Caco-2 (cell line): ENCODE data around the gene MYH1. TPM values are rescaled to one million over a fixed set of nuclear protein-coding genes. Genes with fewer than 3 reads are reported as not detected.
A peak's percentile ranks its signal among the peaks of the same experiment; 100 is the strongest.
"Not testable (repeated sequence)": the region's sequence is repeated elsewhere in the genome, so short reads cannot be mapped to it uniquely, and the experiment has no call there.

Experiments
- BruUV-seq: library from RNA; stranded (reverse); fragments of 400-500 nt; replicated peaks from 2 replicates; lab custom pipeline; 2021; lab: Mats Ljungman, UMichigan
- CTCF ChIA-PET: fragments of 300-600 bp; sonication (Branson Sonifier 250); formaldehyde crosslinking; loops from one replicate; lab custom pipeline; 2022; ENCODE audit warnings: antibody characterized with exemption; lab: Charles Lee
- POLR2A ChIA-PET: fragments of 300-600 bp; sonication (Branson Sonifier 250); formaldehyde crosslinking; loops from one replicate; lab custom pipeline; 2022; ENCODE audit warnings: antibody characterized with exemption; lab: Charles Lee
- DNase-seq, 2 experiments: peaks; one replicate each; pipeline versions ENCODE4 v3.0.0 to v3.0.0-alpha.2; 2020 to 2022
- H3K27me3 ChIP-seq: replicated peaks from 2 replicates; pipeline ENCODE4 v1.6.0; 2011; ENCODE audit warnings: low read length; ENCODE audit not compliant: control insufficient read depth, insufficient read depth
- H3K36me3 ChIP-seq: 2 replicates; pipeline ENCODE4 v1.5.1; 2011; ENCODE audit warnings: low read length; ENCODE audit not compliant: control insufficient read depth, insufficient read depth
- H3K4me1 ChIP-seq: fragments of 250-450 bp; sonication (Bioruptor Pico); 2 replicates; pipeline ENCODE4 v1.5.1; 2020; ENCODE audit warnings: mild to moderate bottlenecking
- H3K4me3 ChIP-seq: 2 replicates; pipeline ENCODE4 v1.5.1; 2011; ENCODE audit warnings: low read depth, mild to moderate bottlenecking, control low read depth, low read length
- H3K9me3 ChIP-seq: fragments of 250-450 bp; sonication (Bioruptor Pico); 2 replicates; pipeline ENCODE4 v1.5.1; 2020; ENCODE audit warnings: mild to moderate bottlenecking, moderate library complexity
- H3K27ac Mint-ChIP-seq: one replicate; pipeline ENCODE4 v1.8.0; 2022; ENCODE audit warnings: mixed read lengths; ENCODE audit not compliant: unreplicated experiment
- H3K27me3 Mint-ChIP-seq: one replicate; pipeline ENCODE4 v1.8.0; 2022; ENCODE audit warnings: mixed read lengths; ENCODE audit not compliant: insufficient read depth, unreplicated experiment
- H3K36me3 Mint-ChIP-seq: one replicate; pipeline ENCODE4 v1.8.0; 2022; ENCODE audit warnings: mild to moderate bottlenecking, mixed read lengths; ENCODE audit not compliant: insufficient read depth, unreplicated experiment
- H3K4me1 Mint-ChIP-seq: one replicate; pipeline ENCODE4 v1.8.0; 2022; ENCODE audit warnings: low read depth, mixed read lengths; ENCODE audit not compliant: unreplicated experiment
- H3K4me3 Mint-ChIP-seq: one replicate; pipeline ENCODE4 v1.8.0; 2022; ENCODE audit warnings: mild to moderate bottlenecking, moderate library complexity, mixed read lengths; ENCODE audit not compliant: unreplicated experiment
- H3K9me3 Mint-ChIP-seq: one replicate; pipeline ENCODE4 v1.8.0; 2022; ENCODE audit warnings: mixed read lengths; ENCODE audit not compliant: unreplicated experiment
- CTCF ChIP-seq, 2 experiments: fragments of 200-600 bp in 1 of 2; IDR thresholded peaks; 1 replicate in 1 of 2; 2 replicates in 1 of 2; pipeline versions ENCODE4 v1.5.1 to v1.8.0; 2011 to 2022; ENCODE audit warnings: antibody characterized with exemption in 1 of 2, control low read depth in 1 of 2, inconsistent platforms in 1 of 2, low read depth in 1 of 2, low read length in 1 of 2, mild to moderate bottlenecking in 1 of 2, moderate library complexity in 1 of 2; ENCODE audit not compliant: insufficient read depth in 1 of 2, severe bottlenecking in 1 of 2, unreplicated experiment in 1 of 2
- intact Hi-C: fragments of 100-400 bp; cut with micrococcal nuclease; formaldehyde crosslinking; loops from one replicate; pipeline ENCODE4 v1.10.0; 2022; ENCODE audit not compliant: unreplicated experiment
- total RNA-seq: library from RNA; stranded (reverse); gene quantifications from 2 replicates; pipeline ENCODE4 v1.2.3, GENCODE V29; 2022

MYH1 gene
- total RNA-seq, 1 experiment from 2014 or later, result not detected

- H3K27me3 Mint-ChIP-seq, result peaks cover 3% of the 10 kb centered on the region
- no peaks in the 10 kb centered on the region for H3K4me1 Mint-ChIP-seq
- no peak within 1 kb of the TSS for H3K4me3 ChIP-seq
- no peaks in the 10 kb centered on the region for H3K36me3 Mint-ChIP-seq
- no peaks in the 10 kb centered on the region for H3K9me3 ChIP-seq
- ChIA-PET CTCF (no interaction called here), POLR2A (no interaction called here)
- BruUV-seq, result no TSS peak
- H3K27ac Mint-ChIP-seq, result no peak within 1 kb of the TSS
- H3K4me3 Mint-ChIP-seq, result no peak within 1 kb of the TSS
- no peaks in the 10 kb centered on the region for H3K27me3 ChIP-seq
- H3K4me1 ChIP-seq, result no peaks in the 10 kb centered on the region
- no peak for TF ChIP-seq CTCF (IDR thresholded peaks at IDR 0.05; ENCODE audit: insufficient read depth in 1 of 2, low read depth in 1 of 2, low read length in 1 of 2, severe bottlenecking in 1 of 2, unreplicated experiment in 1 of 2)
- DNase-seq, result no peak
- H3K36me3 ChIP-seq, result no peaks in the 10 kb centered on the region
- no peaks in the 10 kb centered on the region for H3K9me3 Mint-ChIP-seq
- intact Hi-C loops, result no loop called here
Measured at GRCh38 chr17:10549096-10549842, 30.9 kb upstream of the MYH1 start, which contains the start of gene MYH2. MYH2 (minus strand) TSS chr17:10549658; CDS start chr17:10547920, 1,738 bp downstream.

- Histone ChIP-seq H3K4me1 (no peaks in the 10 kb centered on the region), H3K4me3 (no peak overlapping the region), H3K9me3 (no peaks in the 10 kb centered on the region), H3K27me3 (no peaks in the 10 kb centered on the region), H3K36me3 (no peaks in the 10 kb centered on the region)
- Mint-ChIP-seq H3K4me3 (no peak overlapping the region), H3K27ac (no peak overlapping the region), H3K9me3 (no peaks in the 10 kb centered on the region), H3K4me1 (no peaks in the 10 kb centered on the region), H3K27me3 (peaks cover 3% of the 10 kb centered on the region), H3K36me3 (no peaks in the 10 kb centered on the region)
- CTCF ChIA-PET, result no interaction called here
- POLR2A ChIA-PET, result no interaction called here
- TF ChIP-seq CTCF (IDR thresholded peaks at IDR 0.05; ENCODE audit: insufficient read depth in 1 of 2, low read depth in 1 of 2, low read length in 1 of 2, severe bottlenecking in 1 of 2, unreplicated experiment in 1 of 2), result no peak
- intact Hi-C loops, result no loop called here
- BruUV-seq, result no TSS peak
- DNase-seq, result no peak
Measured at GRCh38 chr17:10547351-10547750, 29.0 kb upstream of the MYH1 start.

GRCh38 chr17:10543486-10543885 lies 25.1 kb upstream of the MYH1 start:
- H3K9me3 ChIP-seq, H3K4me1 ChIP-seq, POLR2A ChIA-PET, H3K36me3 Mint-ChIP-seq, H3K4me1 Mint-ChIP-seq, CTCF ChIA-PET, H3K27me3 Mint-ChIP-seq, BruUV-seq, H3K27ac Mint-ChIP-seq, DNase-seq, H3K4me3 Mint-ChIP-seq, H3K27me3 ChIP-seq, H3K36me3 ChIP-seq, H3K9me3 Mint-ChIP-seq, H3K4me3 ChIP-seq, intact Hi-C loops: not testable (repeated sequence)

GRCh38 chr17:10541179-10541578 lies 22.8 kb upstream of the MYH1 start:
- H3K9me3 ChIP-seq, H3K4me1 ChIP-seq, BruUV-seq, H3K4me3 Mint-ChIP-seq, H3K36me3 Mint-ChIP-seq, H3K27me3 ChIP-seq, H3K27me3 Mint-ChIP-seq, H3K9me3 Mint-ChIP-seq, H3K4me1 Mint-ChIP-seq, H3K4me3 ChIP-seq, POLR2A ChIA-PET, H3K36me3 ChIP-seq, H3K27ac Mint-ChIP-seq, CTCF ChIA-PET, intact Hi-C loops: not testable (repeated sequence)
- DNase-seq, result peak in 1 of 2 experiments; percentile 0
